Pancreas (tissue), 10 donors: ENCODE results near the gene WDR82. TPM values are rescaled to one million over a fixed set of nuclear protein-coding genes. Genes with fewer than 3 reads are reported as not detected.

Experiments
- ATAC-seq, 4 donors: fragments of 200-7000 bp; cut with Tn5 transposase; one replicate each; pipeline versions ENCODE4 v1.8.0 to v1.9.1; 2020; ENCODE audit warnings: mild to moderate bottlenecking in 4 of 4, moderate library complexity in 4 of 4
- DNase-seq, 6 donors: peaks; one replicate each; pipeline ENCODE4 v3.0.0-alpha.2; 2020
- FAIRE-seq: peaks from 2 replicates; lab custom pipeline; 2012; peaks lifted over from hg19 to GRCh38; lab: Jason Lieb, UNC
- H3K27ac ChIP-seq, 4 donors: fragments of 200-600 bp; sonication (generic); 1 replicate in 3 of 4; 2 replicates in 1 of 4; pipeline versions ENCODE4 v1.5.0 to v1.8.0; 2020
- H3K27me3 ChIP-seq, 4 donors: fragments of 200-600 bp; one replicate each; pipeline ENCODE4 v1.8.0; 2021
- H3K36me3 ChIP-seq, 3 donors: fragments of 200-600 bp; sonication (generic) in 1 of 3; one replicate each; pipeline versions ENCODE4 v1.5.0 to v1.8.0; 2020 to 2021
- H3K4me1 ChIP-seq, 3 donors: fragments of 200-600 bp; one replicate each; pipeline ENCODE4 v1.8.0; 2021
- H3K4me3 ChIP-seq, 4 donors: fragments of 200-600 bp; sonication (generic) in 2 of 4; one replicate each; pipeline versions ENCODE4 v1.5.0 to v1.8.0; 2020 to 2021
- H3K9me3 ChIP-seq, 4 donors: fragments of 200-600 bp; one replicate each; pipeline ENCODE4 v1.8.0; 2021
- WGBS, 2 donors: extraction: QIAGEN DNeasy Blood & Tissue Kit; methylation state at CpG; one replicate each; pipeline ENCODE4 v1.1.7; 2013; 5-methylcytosine and 5-hydroxymethylcytosine counted together
- intact Hi-C, 3 donors: fragments of 100-400 bp; cut with DNase I; formaldehyde crosslinking; loops; one replicate each; pipeline versions ENCODE4 v1.11.1 to v1.14.2; 2022
- polyA plus RNA-seq, 2 donors: library from polyadenylated mRNA; stranded (reverse); fragments of 200-250 nt; gene quantifications; one replicate each; pipeline ENCODE4 v1.2.3, GENCODE V29; 2013
- total RNA-seq, 6 donors: library from RNA; stranded (reverse); fragmentation: NEBNext Ultra II Directional in 4 of 6; extraction: Animal tissue kit (Norgen Biotek cat#: 25700) in 4 of 6; gene quantifications; one replicate each; pipeline versions ENCODE4 v1.2.1 to v1.2.4, GENCODE V29; 2021 to 2023
- TF ChIP-seq, protein P1 (sequence below), 4 donors: fragments of 200-600 bp; sonication (generic) in 3 of 4; IDR thresholded peaks; one replicate each; pipeline versions ENCODE4 v1.5.0 to v1.8.0; 2021; ENCODE audit warnings: antibody characterized with exemption in 4 of 4
- donor health status: healthy with polysubstance abuse.
- donor health status: DM: no; HTN: no; CAD: no; lungs with moderate emphysema.
- donor health status: DM: no; HTN: no; CAD: no.
- donor health status: control.
- donor health status: control.
- donor health status: Bipolar disorder and iron deficiency.
- donor health status: DM: yes; HTN: yes; CAD: no.
- donor health status: DM: no; HTN: no; CAD: no.
- donor health status: DM: no; HTN: no; CAD: no.
- donor health status: DM: yes; HTN: yes; CAD: no.

Gene WDR82
- total and polyA plus RNA-seq, 8 donors = 9.0 to 32.1 (median 18.8) TPM

DNA sequence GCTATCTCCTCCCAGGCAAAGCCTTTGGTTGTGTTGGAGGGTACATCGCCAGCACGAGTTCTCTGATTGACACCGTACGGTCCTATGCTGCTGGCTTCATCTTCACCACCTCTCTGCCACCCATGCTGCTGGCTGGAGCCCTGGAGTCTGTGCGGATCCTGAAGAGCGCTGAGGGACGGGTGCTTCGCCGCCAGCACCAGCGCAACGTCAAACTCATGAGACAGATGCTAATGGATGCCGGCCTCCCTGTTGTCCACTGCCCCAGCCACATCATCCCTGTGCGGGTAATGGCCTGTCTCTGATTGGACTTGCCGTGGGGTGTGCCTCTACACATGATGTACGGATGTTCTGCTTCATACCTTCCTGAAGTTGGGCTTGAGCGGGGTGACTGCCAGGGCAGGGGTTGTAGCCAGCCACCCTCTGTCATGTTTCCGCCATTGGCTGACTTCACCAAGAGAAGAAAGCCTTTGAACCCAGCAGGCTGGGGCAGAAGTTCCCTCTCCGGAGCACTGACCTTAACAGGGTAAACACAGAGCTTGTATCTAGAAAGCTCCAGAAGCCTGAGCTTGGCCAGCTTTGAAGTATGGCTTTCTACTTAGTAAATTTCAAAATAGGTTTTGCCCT lies 67.1 kb downstream of the WDR82 start:
- no peak for FAIRE-seq
- ATAC-seq = no peak
- intact Hi-C loops = no loop called here
- Histone ChIP-seq H3K27ac (no peak overlapping the region), H3K4me1 (peaks cover 2 to 4% (median 3%) of the 10 kb centered on the region in 3 donors), H3K9me3 (no peaks in the 10 kb centered on the region), H3K27me3 (no peaks in the 10 kb centered on the region), H3K4me3 (no peak overlapping the region), H3K36me3 (peaks cover 0 to 75% (median 33%) of the 10 kb centered on the region in 3 donors)
- TF ChIP-seq, protein P1, sequence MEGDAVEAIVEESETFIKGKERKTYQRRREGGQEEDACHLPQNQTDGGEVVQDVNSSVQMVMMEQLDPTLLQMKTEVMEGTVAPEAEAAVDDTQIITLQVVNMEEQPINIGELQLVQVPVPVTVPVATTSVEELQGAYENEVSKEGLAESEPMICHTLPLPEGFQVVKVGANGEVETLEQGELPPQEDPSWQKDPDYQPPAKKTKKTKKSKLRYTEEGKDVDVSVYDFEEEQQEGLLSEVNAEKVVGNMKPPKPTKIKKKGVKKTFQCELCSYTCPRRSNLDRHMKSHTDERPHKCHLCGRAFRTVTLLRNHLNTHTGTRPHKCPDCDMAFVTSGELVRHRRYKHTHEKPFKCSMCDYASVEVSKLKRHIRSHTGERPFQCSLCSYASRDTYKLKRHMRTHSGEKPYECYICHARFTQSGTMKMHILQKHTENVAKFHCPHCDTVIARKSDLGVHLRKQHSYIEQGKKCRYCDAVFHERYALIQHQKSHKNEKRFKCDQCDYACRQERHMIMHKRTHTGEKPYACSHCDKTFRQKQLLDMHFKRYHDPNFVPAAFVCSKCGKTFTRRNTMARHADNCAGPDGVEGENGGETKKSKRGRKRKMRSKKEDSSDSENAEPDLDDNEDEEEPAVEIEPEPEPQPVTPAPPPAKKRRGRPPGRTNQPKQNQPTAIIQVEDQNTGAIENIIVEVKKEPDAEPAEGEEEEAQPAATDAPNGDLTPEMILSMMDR (IDR thresholded peaks at IDR 0.05) = no peak
- 93 to 94% methylated on average over 18 of the region's 18 CpGs for WGBS, 2 donors
- no peak for DNase-seq

DNA sequence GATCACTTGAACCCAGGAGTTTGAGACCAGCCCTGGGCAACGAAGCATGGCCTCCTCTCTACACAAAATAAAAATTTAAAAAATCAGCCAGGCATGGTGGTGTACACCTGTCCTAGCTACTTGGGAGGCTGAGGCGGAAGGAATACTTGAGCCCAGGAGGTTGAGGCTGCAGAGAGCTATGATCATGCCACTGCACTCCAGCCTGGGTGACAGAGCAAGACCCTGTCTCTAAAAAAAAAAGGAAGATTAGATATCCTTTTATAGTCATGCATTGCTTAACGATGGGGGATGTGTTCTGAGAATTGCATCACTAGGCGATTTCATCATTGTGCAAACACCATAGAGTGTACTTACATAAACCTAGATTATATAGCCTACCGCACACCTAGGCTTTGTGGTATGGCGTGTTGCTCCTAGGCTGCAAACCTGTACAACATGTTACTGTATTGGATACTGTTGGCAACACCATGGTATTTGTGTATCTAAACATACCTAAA lies 67.9 kb downstream of the WDR82 start:
- peaks cover 0 to 83% (median 33%) of the 10 kb centered on the region in 3 donors for H3K36me3 ChIP-seq
- no peaks in the 10 kb centered on the region for H3K27me3 ChIP-seq
- no peaks in the 10 kb centered on the region for H3K4me1 ChIP-seq
- WGBS, 2 donors = 72 to 74% methylated on average over 6 of the region's 6 CpGs
- TF ChIP-seq, protein P1 (IDR thresholded peaks at IDR 0.05) = no peak
- no peaks in the 10 kb centered on the region for H3K9me3 ChIP-seq
- H3K27ac ChIP-seq = no peak overlapping the region
- DNase-seq = no peak
- no peak overlapping the region for H3K4me3 ChIP-seq
- intact Hi-C loops = no loop called here
- no peak for FAIRE-seq
- peak in 3 of 4 donors; percentile 48 to 66 (median 48) for ATAC-seq

DNA sequence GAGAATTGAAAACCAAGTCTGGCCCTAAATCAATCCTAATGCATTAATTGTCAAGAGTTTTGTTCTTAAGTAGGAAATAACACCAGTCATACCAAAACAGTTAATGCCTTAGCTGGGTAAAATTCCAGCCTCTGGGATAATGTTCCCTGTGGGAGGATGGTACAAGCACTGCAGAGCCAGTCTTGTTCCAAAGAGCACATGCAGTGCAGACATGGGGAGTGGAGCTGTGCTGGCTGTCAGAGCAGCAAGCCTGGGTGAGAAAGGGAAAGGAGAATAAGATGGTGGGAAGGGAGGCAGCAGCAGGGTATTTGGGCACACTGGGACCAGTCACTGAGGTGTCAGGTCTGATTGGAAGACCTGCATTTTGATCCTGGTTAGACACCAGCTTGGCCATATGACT lies 68.4 kb downstream of the WDR82 start:
- H3K36me3 ChIP-seq = peaks cover 0 to 87% (median 38%) of the 10 kb centered on the region in 3 donors
- H3K4me3 ChIP-seq = no peak overlapping the region
- intact Hi-C loops = no loop called here
- H3K4me1 ChIP-seq = no peaks in the 10 kb centered on the region
- ATAC-seq = no peak
- TF ChIP-seq, protein P1 (IDR thresholded peaks at IDR 0.05) = no peak
- no peak overlapping the region for H3K27ac ChIP-seq
- FAIRE-seq = no peak
- no peak for DNase-seq
- no peaks in the 10 kb centered on the region for H3K27me3 ChIP-seq
- H3K9me3 ChIP-seq = no peaks in the 10 kb centered on the region

DNA sequence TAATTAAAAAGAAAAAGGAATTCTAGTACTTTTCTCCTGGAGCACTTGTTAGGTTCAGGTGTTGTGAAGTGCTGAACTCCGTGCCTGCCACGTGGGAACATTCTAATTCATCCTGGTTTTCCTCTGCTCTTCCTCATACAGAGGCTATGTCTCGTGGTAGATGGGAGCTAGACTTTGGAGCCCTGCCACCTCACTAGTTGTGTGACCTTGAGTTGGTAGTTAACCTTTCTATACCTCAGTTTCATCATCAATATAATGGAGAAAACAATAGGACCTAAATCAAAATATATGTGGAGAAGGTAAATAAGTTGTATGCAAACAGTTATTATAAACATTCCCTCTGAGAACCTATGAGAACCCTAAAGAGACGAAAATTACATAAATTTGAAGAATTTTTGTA lies 69.9 kb downstream of the WDR82 start:
- TF ChIP-seq, protein P1 (IDR thresholded peaks at IDR 0.05) = no peak
- no peak overlapping the region for H3K27ac ChIP-seq
- WGBS, 2 donors = 87% methylated on average over 4 of the region's 4 CpGs
- DNase-seq = no peak
- ATAC-seq = no peak
- H3K4me3 ChIP-seq = no peak overlapping the region
- no peaks in the 10 kb centered on the region for H3K9me3 ChIP-seq
- H3K27me3 ChIP-seq = no peaks in the 10 kb centered on the region
- FAIRE-seq = no peak
- intact Hi-C loops = no loop called here
- H3K36me3 ChIP-seq = peaks cover 0 to 87% (median 38%) of the 10 kb centered on the region in 3 donors
- peaks cover 0 to 8% (median 0%) of the 10 kb centered on the region in 3 donors for H3K4me1 ChIP-seq

DNA sequence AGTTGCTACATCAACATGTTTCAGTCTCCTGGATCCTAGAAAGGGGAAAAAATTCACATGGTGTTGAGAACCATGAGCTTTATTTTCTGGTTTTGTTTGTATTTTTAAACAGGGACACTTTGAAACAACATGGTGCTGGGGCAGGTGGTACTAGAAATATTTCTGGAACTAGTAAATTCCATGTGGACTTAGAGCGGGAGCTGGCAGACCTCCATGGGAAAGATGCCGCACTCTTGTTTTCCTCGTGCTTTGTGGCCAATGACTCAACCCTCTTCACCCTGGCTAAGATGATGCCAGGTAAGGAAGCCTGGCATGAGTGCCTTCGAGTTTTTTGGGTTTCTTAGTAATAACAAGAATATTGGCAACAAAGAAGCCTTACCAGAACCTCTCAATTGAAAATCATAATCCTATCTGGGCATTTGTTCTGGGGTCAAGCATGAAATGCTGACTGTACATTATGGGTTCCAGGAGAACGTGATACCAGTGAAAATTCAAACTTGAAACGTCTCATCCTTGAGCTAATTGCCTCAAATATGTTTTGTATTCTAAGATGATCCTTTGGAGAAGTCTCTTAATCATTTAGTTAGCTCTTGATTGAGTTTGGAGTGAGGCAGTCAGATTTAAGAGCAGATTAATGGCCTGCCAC lies 72.6 kb downstream of the WDR82 start:
- no peak overlapping the region for H3K4me3 ChIP-seq
- H3K9me3 ChIP-seq = no peaks in the 10 kb centered on the region
- WGBS, 2 donors = 80 to 85% methylated on average over 6 of the region's 6 CpGs
- intact Hi-C loops = no loop called here
- H3K27me3 ChIP-seq = no peaks in the 10 kb centered on the region
- DNase-seq = no peak
- peaks cover 0 to 8% (median 0%) of the 10 kb centered on the region in 3 donors for H3K4me1 ChIP-seq
- no peak for FAIRE-seq
- H3K27ac ChIP-seq = no peak overlapping the region
- H3K36me3 ChIP-seq = peaks cover 0 to 74% (median 26%) of the 10 kb centered on the region in 3 donors
- no peak for ATAC-seq
- TF ChIP-seq, protein P1 (IDR thresholded peaks at IDR 0.05) = no peak
